Measurements from ENCODE around the gene PHKB. TPM values are rescaled to one million over a fixed set of nuclear protein-coding genes. Genes with fewer than 3 reads are reported as not detected.

Gene PHKB
- total RNA-seq, 4 donors from 2014 or later, result 110 to 198 (median 168) TPM

- DNase-seq, result no peak
- 90 to 93% methylated on average over 2 of the region's 2 CpGs for WGBS, 2 donors
- no peak for TF ChIP-seq POLR2A (IDR thresholded peaks at IDR 0.05)
- no peak for TF ChIP-seq CTCF (IDR thresholded peaks at IDR 0.05)
- Histone ChIP-seq H3K4me3 (replicated peaks in 1 of 3) (no peak overlapping the region), H3K4me1 (no peaks in the 10 kb centered on the region), H3K36me3 (peaks cover 7 to 11% of the 10 kb centered on the region in 2 donors), H3K27me3 (no peaks in the 10 kb centered on the region), H3K27ac (no peak overlapping the region), H3K9me3 (no peaks in the 10 kb centered on the region)
- intact Hi-C loops (cut with DNase I), result no loop called here
These were observed 226.6 kb downstream of the PHKB start for GRCh38 chr16:47687694-47688093.

- H3K4me1 ChIP-seq, result no peaks in the 10 kb centered on the region
- no peak for DNase-seq
- no peak overlapping the region for H3K4me3 ChIP-seq (replicated peaks in 1 of 3)
- 96 to 98% methylated on average over 9 of the region's 9 CpGs for WGBS, 2 donors
- H3K9me3 ChIP-seq, result no peaks in the 10 kb centered on the region
- no peak overlapping the region for H3K27ac ChIP-seq
- peaks cover 24 to 45% of the 10 kb centered on the region in 2 donors for H3K36me3 ChIP-seq
- intact Hi-C loops (cut with DNase I), result no loop called here
- TF ChIP-seq POLR2A (IDR thresholded peaks at IDR 0.05) (no peak), CTCF (IDR thresholded peaks at IDR 0.05) (no peak)
- no peaks in the 10 kb centered on the region for H3K27me3 ChIP-seq
These were observed 232.1 kb downstream of the PHKB start for GRCh38 chr16:47693226-47693625.

GRCh38 chr16:47694543-47694942 lies 233.4 kb downstream of the PHKB start:
- TF ChIP-seq POLR2A (IDR thresholded peaks at IDR 0.05), result no peak
- no peak for TF ChIP-seq CTCF (IDR thresholded peaks at IDR 0.05)
- no peak overlapping the region for H3K4me3 ChIP-seq (replicated peaks in 1 of 3)
- H3K27me3 ChIP-seq, result no peaks in the 10 kb centered on the region
- no peaks in the 10 kb centered on the region for H3K4me1 ChIP-seq
- no peaks in the 10 kb centered on the region for H3K9me3 ChIP-seq
- no peak overlapping the region for H3K27ac ChIP-seq
- intact Hi-C loops (cut with DNase I), result no loop called here
- WGBS, 2 donors, result 88 to 91% methylated on average over 3 of the region's 3 CpGs
- peaks cover 33 to 39% of the 10 kb centered on the region in 2 donors for H3K36me3 ChIP-seq
- no peak for DNase-seq

GRCh38 chr16:47695756-47696155 lies 234.6 kb downstream of the PHKB start:
- no peaks in the 10 kb centered on the region for H3K9me3 ChIP-seq
- DNase-seq, result no peak
- no peak overlapping the region for H3K27ac ChIP-seq
- no peaks in the 10 kb centered on the region for H3K27me3 ChIP-seq
- H3K36me3 ChIP-seq, result peaks cover 27 to 35% of the 10 kb centered on the region in 2 donors
- TF ChIP-seq POLR2A (IDR thresholded peaks at IDR 0.05), result no peak
- H3K4me3 ChIP-seq (replicated peaks in 1 of 3), result no peak overlapping the region
- whole genome bisulfite sequencing, 2 donors, result 92 to 93% methylated on average over 4 of the region's 4 CpGs
- intact Hi-C loops (cut with DNase I), result no loop called here
- no peaks in the 10 kb centered on the region for H3K4me1 ChIP-seq

- Histone ChIP-seq H3K4me1 (no peaks in the 10 kb centered on the region), H3K9me3 (no peaks in the 10 kb centered on the region), H3K4me3 (replicated peaks in 1 of 3) (no peak overlapping the region), H3K36me3 (peaks cover 27 to 33% of the 10 kb centered on the region in 2 donors), H3K27ac (no peak overlapping the region), H3K27me3 (no peaks in the 10 kb centered on the region)
- WGBS, 2 donors, result 85 to 92% methylated on average over 3 of the region's 3 CpGs
- TF ChIP-seq CTCF (IDR thresholded peaks at IDR 0.05) (no peak), POLR2A (IDR thresholded peaks at IDR 0.05) (no peak)
- intact Hi-C loops (cut with DNase I), result no loop called here
- no peak for DNase-seq
These were observed 236.7 kb downstream of the PHKB start for GRCh38 chr16:47697826-47698225.

GRCh38 chr16:47699106-47699505 lies 238.0 kb downstream of the PHKB start:
- Histone ChIP-seq H3K4me3 (replicated peaks in 1 of 3) (no peak overlapping the region), H3K27me3 (no peaks in the 10 kb centered on the region)
- 84 to 91% methylated on average over 5 of the region's 5 CpGs for WGBS, 2 donors

More at GRCh38 chr16:47699106-47699505, 238.0 kb downstream of the PHKB start:
- no peak for DNase-seq
- no peaks in the 10 kb centered on the region for H3K9me3 ChIP-seq
- TF ChIP-seq POLR2A (IDR thresholded peaks at IDR 0.05) (no peak), CTCF (IDR thresholded peaks at IDR 0.05) (no peak)
- H3K4me1 ChIP-seq, result no peaks in the 10 kb centered on the region
- H3K27ac ChIP-seq, result no peak overlapping the region
- intact Hi-C loops (cut with DNase I), result no loop called here
- peaks cover 26 to 27% of the 10 kb centered on the region in 2 donors for H3K36me3 ChIP-seq

Measured in thyroid gland (tissue), 4 donors.